ENCODE measurements around the gene RNASE11. TPM values are rescaled to one million over a fixed set of nuclear protein-coding genes. Genes with fewer than 3 reads are reported as not detected.
A peak's percentile ranks its signal among the peaks of the same experiment; 100 is the strongest.

RNASE11 gene
- total and polyA plus RNA-seq, 10 of the 15 experiments (the other 5 are each of a cell fraction or from before 2014, with no cell fraction given) = not detected

DNA sequence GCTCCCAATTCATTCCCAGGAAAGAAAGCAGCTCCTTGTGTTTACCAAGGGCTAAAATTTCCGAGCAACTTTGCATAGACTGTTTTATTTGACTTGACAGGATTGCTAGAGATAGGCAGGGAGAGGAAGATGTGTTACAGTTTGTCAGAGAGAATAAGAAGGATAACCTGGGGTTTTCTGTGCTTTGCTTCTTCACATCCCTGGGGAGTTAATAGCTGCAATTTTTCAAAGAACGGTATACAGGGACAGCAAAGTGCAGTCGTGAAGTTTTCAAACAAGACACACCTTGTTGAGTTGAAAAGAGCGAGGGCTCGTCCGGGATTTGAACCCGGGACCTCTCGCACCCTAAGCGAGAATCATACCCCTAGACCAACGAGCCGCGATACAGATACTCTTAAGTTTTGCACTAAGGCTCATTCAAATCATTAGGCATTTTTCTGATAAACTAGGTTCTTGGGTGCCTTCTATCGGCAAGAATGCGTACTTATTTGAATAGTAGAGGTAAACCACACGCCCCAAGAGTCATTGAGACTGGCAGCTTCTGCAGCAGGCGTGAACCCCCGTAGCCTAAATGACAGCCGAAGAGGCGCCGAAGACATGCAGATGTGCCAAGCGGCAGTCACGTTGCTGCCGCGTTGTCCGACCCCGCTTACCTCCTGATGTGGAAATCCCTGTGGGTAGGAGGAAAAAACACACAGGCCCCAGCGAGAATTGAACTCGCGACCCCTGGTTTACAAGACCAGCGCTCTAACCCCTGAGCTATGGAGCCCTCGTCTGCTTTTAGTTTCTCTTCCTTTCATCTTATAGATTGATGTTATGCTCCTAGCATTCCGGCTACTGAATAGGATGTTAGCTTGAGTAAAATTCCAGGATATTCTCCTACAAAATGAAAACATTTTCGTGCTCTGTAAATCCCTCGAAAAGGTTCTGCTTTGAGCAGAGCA lies 25.6 kb upstream of the RNASE11 start (continued):
- no peak for TF ChIP-seq FOS (IDR thresholded peaks at IDR 0.05; ENCODE audit: borderline replicate concordance, extremely low read depth, insufficient read length)
- peak; percentile 90; the same call in 1 of the 2 replicates for TF ChIP-seq ZNF217 (IDR thresholded peaks at IDR 0.05)
- TF ChIP-seq SUPT20H (IDR thresholded peaks at IDR 0.05; ENCODE audit: borderline replicate concordance, control insufficient read depth, low read depth, low read length) = no peak
- TF ChIP-seq IKZF2 (IDR thresholded peaks at IDR 0.05) = peak; percentile 38 to 70; a peak in 3 of 4 replicates
- TF ChIP-seq, protein P1, sequence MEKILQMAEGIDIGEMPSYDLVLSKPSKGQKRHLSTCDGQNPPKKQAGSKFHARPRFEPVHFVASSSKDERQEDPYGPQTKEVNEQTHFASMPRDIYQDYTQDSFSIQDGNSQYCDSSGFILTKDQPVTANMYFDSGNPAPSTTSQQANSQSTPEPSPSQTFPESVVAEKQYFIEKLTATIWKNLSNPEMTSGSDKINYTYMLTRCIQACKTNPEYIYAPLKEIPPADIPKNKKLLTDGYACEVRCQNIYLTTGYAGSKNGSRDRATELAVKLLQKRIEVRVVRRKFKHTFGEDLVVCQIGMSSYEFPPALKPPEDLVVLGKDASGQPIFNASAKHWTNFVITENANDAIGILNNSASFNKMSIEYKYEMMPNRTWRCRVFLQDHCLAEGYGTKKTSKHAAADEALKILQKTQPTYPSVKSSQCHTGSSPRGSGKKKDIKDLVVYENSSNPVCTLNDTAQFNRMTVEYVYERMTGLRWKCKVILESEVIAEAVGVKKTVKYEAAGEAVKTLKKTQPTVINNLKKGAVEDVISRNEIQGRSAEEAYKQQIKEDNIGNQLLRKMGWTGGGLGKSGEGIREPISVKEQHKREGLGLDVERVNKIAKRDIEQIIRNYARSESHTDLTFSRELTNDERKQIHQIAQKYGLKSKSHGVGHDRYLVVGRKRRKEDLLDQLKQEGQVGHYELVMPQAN (conservative IDR thresholded peaks at IDR 0.05) = peak; percentile 50; the same call in 1 of the 2 replicates
- TF ChIP-seq MTA2 (IDR thresholded peaks at IDR 0.05; ENCODE audit: low read depth) = no peak; the same call in 1 of the 2 replicates
- peak; percentile 93 for TF ChIP-seq KLF5 (IDR thresholded peaks at IDR 0.05; ENCODE audit: partially characterized antibody)
- TF ChIP-seq ZNF24 (IDR thresholded peaks at IDR 0.05) = peak; percentile 99
- TF ChIP-seq RELA (IDR thresholded peaks at IDR 0.05; ENCODE audit: borderline replicate concordance, partially characterized antibody) = peak; percentile 53
- no peak for TF ChIP-seq NR2C2 (IDR thresholded peaks at IDR 0.05; ENCODE audit: borderline replicate concordance, control insufficient read depth, insufficient read length, low read depth)
- TF ChIP-seq EZH2 (IDR thresholded peaks at IDR 0.05; ENCODE audit: borderline replicate concordance, control insufficient read depth, low read depth, low read length) = no peak
- TF ChIP-seq, protein P2, sequence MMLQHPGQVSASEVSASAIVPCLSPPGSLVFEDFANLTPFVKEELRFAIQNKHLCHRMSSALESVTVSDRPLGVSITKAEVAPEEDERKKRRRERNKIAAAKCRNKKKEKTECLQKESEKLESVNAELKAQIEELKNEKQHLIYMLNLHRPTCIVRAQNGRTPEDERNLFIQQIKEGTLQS (IDR thresholded peaks at IDR 0.05; ENCODE audit: borderline replicate concordance, extremely low read depth, low read depth, low read length) = no peak
- TF ChIP-seq, protein P3, sequence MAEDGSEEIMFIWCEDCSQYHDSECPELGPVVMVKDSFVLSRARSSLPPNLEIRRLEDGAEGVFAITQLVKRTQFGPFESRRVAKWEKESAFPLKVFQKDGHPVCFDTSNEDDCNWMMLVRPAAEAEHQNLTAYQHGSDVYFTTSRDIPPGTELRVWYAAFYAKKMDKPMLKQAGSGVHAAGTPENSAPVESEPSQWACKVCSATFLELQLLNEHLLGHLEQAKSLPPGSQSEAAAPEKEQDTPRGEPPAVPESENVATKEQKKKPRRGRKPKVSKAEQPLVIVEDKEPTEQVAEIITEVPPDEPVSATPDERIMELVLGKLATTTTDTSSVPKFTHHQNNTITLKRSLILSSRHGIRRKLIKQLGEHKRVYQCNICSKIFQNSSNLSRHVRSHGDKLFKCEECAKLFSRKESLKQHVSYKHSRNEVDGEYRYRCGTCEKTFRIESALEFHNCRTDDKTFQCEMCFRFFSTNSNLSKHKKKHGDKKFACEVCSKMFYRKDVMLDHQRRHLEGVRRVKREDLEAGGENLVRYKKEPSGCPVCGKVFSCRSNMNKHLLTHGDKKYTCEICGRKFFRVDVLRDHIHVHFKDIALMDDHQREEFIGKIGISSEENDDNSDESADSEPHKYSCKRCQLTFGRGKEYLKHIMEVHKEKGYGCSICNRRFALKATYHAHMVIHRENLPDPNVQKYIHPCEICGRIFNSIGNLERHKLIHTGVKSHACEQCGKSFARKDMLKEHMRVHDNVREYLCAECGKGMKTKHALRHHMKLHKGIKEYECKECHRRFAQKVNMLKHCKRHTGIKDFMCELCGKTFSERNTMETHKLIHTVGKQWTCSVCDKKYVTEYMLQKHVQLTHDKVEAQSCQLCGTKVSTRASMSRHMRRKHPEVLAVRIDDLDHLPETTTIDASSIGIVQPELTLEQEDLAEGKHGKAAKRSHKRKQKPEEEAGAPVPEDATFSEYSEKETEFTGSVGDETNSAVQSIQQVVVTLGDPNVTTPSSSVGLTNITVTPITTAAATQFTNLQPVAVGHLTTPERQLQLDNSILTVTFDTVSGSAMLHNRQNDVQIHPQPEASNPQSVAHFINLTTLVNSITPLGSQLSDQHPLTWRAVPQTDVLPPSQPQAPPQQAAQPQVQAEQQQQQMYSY (CRISPR knock-in tag; IDR thresholded peaks at IDR 0.05) = no peak
- peak; percentile 27; the same call in 1 of the 2 replicates for TF ChIP-seq CREB1 (IDR thresholded peaks at IDR 0.05; ENCODE audit: low read depth)
- peak; percentile 76 for TF ChIP-seq ZNF207 (IDR thresholded peaks at IDR 0.05; ENCODE audit: borderline replicate concordance)
- TF ChIP-seq, protein P4, sequence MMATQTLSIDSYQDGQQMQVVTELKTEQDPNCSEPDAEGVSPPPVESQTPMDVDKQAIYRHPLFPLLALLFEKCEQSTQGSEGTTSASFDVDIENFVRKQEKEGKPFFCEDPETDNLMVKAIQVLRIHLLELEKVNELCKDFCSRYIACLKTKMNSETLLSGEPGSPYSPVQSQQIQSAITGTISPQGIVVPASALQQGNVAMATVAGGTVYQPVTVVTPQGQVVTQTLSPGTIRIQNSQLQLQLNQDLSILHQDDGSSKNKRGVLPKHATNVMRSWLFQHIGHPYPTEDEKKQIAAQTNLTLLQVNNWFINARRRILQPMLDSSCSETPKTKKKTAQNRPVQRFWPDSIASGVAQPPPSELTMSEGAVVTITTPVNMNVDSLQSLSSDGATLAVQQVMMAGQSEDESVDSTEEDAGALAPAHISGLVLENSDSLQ (IDR thresholded peaks at IDR 0.05) = peak; percentile 94
- TF ChIP-seq, protein P5, sequence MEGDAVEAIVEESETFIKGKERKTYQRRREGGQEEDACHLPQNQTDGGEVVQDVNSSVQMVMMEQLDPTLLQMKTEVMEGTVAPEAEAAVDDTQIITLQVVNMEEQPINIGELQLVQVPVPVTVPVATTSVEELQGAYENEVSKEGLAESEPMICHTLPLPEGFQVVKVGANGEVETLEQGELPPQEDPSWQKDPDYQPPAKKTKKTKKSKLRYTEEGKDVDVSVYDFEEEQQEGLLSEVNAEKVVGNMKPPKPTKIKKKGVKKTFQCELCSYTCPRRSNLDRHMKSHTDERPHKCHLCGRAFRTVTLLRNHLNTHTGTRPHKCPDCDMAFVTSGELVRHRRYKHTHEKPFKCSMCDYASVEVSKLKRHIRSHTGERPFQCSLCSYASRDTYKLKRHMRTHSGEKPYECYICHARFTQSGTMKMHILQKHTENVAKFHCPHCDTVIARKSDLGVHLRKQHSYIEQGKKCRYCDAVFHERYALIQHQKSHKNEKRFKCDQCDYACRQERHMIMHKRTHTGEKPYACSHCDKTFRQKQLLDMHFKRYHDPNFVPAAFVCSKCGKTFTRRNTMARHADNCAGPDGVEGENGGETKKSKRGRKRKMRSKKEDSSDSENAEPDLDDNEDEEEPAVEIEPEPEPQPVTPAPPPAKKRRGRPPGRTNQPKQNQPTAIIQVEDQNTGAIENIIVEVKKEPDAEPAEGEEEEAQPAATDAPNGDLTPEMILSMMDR (IDR thresholded peaks at IDR 0.05 in 2 of 3, conservative IDR thresholded peaks at IDR 0.05 in 1 of 3; ENCODE audit: control insufficient read depth in 2 of 3, extremely low read depth in 1 of 3, insufficient read depth in 1 of 3, low read depth in 3 of 3, low read length in 3 of 3) = peak; percentile 49 to 62 (median 56); a peak in 5 of 6 replicates
- no peak for TF ChIP-seq POLR2AphosphoS2 (IDR thresholded peaks at IDR 0.05; ENCODE audit: low read depth, low read length)
